Frontal cortex (tissue), 4 donors: Measurements from ENCODE around the gene ASRGL1. TPM values are rescaled to one million over a fixed set of nuclear protein-coding genes. Genes with fewer than 3 reads are reported as not detected.
A peak's percentile ranks its signal among the peaks of the same experiment; 100 is the strongest.

Experiments used
- DNase-seq, 2 donors: peaks; one replicate each; pipeline ENCODE4 v3.0.0; 2012; ENCODE audit warnings: low spot score in 2 of 2
- FAIRE-seq: peaks from 2 replicates; lab custom pipeline; 2012; peaks lifted over from hg19 to GRCh38; lab: Jason Lieb, UNC
- total RNA-seq: library from RNA; depleted of rRNA; stranded (reverse); fragments of >200 nt; gene quantifications from one replicate; pipeline ENCODE4 v1.2.3, GENCODE V29; 2014
- donor health status: control.
- donor health status: control.
- donor health status: control.

Gene ASRGL1
- total RNA-seq, 1 donor from 2014 or later = 33.4 TPM

GRCh38 chr11:62404901-62405300, 67.7 kb downstream of the ASRGL1 start:
- DNase-seq (no peak), FAIRE-seq (no peak)

- DNase-seq (no peak), FAIRE-seq (no peak)
Measured at GRCh38 chr11:62406034-62406433, 68.8 kb downstream of the ASRGL1 start.

DNA sequence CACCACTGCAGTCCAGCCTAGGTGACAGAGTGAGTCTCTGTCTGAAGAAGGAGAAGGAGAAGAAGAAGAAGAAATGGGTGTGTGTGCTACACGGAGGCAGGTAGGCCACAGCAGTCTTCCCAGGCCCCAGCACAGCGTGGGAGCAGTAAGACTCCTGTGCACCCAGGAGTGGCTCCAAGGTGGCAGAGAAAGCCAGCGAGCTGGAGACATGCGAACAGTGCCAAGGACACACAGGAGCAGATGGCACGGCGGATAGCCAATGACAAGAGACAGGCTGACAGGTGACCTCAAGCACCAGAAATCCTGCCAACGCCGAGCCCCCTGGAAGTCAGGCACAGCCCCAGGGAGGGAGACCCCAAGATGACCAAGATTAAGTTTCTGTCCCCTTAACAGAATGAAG, 72.6 kb downstream of the ASRGL1 start:
- no peak for DNase-seq

GRCh38 chr11:62410972-62411371, 73.7 kb downstream of the ASRGL1 start:
- no peak for FAIRE-seq
- no peak for DNase-seq

More for the DNA sequence above, 72.6 kb downstream of the ASRGL1 start:
- no peak for FAIRE-seq

GRCh38 chr11:62411524-62411923, 74.3 kb downstream of the ASRGL1 start:
- FAIRE-seq = no peak
- peak in 1 of 2 donors; percentile 52 for DNase-seq

GRCh38 chr11:62413060-62413696, 75.9 kb downstream of the ASRGL1 start:
- no peak for DNase-seq
- FAIRE-seq = no peak

GRCh38 chr11:62416596-62416995, 79.3 kb downstream of the ASRGL1 start:
- DNase-seq (no peak), FAIRE-seq (no peak)

DNA sequence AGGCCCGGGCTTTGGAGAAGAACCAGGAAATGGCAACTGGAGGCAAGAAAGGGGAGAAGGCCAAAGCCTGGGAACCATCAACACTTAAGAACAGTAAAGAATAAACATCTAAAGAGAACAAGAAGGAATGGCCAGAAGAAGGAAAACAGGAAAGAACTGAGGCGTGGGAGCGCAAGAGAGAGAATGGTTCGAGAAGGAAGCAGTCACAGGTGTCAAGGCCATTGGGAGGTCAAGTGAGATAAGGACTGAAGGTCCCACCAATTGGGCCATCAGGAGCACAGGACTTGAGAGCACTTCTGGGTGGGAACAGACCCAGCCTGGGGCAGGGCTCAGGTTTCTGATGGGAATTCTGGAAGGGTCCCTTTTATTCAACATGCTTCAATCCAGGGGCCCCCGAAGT, 80.9 kb downstream of the ASRGL1 start:
- DNase-seq (no peak), FAIRE-seq (no peak)

GRCh38 chr11:62418733-62419132, 81.5 kb downstream of the ASRGL1 start, which contains the start of gene SCGB1A1:
TSS of gene SCGB1A1 (plus strand) at chr11:62419033. CDS start at chr11:62419096, 63 bp downstream.
- FAIRE-seq (no peak), DNase-seq (no peak)

DNA sequence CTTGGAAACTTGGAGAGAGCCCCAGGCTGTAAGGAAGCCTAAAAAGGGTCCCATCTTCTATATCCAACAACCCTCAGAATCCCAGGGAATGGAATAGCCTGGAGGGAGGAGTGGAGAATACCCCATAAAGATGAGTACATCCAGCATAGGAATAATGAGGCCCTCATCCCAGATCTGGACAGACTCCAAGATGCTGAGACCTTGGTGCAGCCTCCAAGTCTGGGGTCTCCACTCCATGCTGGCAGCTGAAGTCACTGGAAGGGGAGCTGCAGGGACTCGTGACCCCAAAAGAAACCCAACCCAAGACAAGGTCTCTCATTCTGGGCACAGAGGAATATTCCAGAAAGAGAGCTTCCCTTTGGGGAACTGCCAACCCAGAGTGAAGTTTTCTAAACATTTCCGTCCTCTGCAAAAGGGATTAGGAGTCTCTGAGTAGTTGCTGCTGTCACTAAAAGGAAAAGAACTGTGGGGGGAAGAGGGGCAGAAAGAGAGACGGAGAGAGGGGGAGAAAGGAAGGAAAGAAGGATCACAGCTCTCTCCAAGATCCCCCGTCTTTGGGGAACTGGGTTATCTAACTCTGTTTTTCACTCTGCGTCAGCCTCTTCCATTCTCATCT, 82.2 kb downstream of the ASRGL1 start:
- FAIRE-seq (no peak), DNase-seq (no peak)

- DNase-seq (no peak), FAIRE-seq (no peak)
Measured at GRCh38 chr11:62419943-62420342, 82.7 kb downstream of the ASRGL1 start.

GRCh38 chr11:62420882-62421281, 83.6 kb downstream of the ASRGL1 start:
- DNase-seq = no peak
- FAIRE-seq = no peak

DNA sequence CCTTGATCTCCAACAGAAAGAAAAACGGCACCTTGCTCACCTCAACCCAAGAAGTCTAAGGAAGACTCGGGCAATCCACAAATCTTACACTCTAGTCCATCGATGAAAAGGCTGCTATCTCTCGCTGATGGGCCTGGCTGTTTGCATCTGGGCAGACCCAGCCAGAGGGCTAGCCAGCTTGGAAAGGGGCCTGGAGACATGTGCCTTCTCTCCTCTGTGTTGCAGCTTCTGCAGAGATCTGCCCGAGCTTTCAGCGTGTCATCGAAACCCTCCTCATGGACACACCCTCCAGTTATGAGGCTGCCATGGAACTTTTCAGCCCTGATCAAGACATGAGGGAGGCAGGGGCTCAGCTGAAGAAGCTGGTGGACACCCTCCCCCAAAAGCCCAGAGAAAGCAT, 84.7 kb downstream of the ASRGL1 start:
- DNase-seq (no peak), FAIRE-seq (no peak)

DNA sequence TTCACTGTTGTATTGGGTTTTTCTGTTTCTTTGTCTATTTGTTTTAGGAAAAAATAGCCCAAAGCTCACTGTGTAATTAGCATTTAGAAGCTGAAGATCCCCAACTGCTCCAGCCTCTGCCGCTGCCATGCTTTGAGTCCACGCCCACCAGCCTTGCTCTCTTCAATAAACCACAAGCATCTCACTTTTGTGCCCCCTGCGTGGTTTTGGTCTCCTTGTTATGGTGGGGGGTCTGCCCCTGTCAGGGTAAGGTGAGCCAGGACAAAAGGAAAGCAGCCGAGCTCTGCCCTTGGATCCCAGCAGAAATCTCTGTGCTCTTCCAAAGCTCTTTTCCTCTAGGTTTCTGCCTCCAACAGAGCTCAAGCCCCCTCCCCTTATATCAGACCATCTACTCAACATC, 85.8 kb downstream of the ASRGL1 start:
- FAIRE-seq = no peak

GRCh38 chr11:62427630-62428233, 90.5 kb downstream of the ASRGL1 start:
- FAIRE-seq = no peak

More for the DNA sequence above, 85.8 kb downstream of the ASRGL1 start:
- DNase-seq = no peak

GRCh38 chr11:62428871-62429560, 91.8 kb downstream of the ASRGL1 start:
- no peak for FAIRE-seq
- no peak for DNase-seq

More at GRCh38 chr11:62427630-62428233, 90.5 kb downstream of the ASRGL1 start:
- DNase-seq = no peak

DNA sequence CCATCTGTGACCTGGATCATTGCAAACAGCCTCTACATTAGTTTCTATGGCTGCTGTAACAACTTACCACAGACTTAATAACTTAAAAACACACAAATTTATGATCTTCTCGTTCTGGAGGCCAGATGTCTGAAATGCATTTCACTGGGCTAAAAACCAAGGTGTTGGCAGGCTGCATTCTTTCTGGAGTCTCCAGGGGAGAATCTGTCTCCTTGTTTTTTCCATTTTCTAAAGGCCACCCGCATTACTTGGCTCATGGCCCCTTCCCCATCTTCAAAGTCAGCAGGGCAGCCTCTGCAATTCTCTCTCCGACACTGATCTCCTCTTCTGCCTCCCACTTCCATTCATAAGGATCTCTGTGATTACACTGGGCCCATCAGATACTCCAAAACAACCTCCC, 93.2 kb downstream of the ASRGL1 start:
- FAIRE-seq (no peak), DNase-seq (no peak)

DNA sequence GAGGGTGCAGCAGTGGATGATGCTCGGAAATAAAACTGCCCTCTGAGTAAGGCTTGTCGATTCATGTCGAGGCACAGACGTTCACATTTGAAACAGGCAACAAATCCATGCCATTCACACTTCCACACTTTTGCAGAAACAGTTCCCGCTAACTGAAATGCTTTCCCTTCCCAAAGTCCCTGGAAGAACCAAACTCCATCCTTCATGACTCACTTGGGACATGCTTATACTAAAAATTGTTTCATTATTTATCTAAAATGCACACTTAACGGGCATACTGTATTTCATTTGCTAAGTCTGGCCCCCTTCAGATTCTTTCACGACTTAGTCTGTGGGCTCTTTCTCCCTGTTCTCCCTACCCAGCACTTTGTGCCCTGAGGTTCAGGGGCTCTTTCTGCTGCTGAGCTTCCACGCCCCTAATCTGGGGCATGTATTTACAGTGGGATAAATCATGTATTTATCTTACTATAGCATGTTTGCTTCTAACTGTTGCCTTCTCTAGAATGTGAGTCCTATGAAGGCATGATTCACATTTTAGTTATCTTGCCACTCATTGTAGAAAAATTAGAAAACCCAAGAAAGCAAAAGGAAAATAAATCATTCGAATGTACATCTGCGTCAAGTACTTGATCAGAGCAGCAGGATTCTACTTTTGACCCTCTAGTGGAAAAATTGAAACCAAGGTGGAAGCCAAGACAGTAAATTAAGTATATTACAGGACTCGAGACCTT, 94.1 kb downstream of the ASRGL1 start:
- DNase-seq (no peak), FAIRE-seq (no peak)

DNA sequence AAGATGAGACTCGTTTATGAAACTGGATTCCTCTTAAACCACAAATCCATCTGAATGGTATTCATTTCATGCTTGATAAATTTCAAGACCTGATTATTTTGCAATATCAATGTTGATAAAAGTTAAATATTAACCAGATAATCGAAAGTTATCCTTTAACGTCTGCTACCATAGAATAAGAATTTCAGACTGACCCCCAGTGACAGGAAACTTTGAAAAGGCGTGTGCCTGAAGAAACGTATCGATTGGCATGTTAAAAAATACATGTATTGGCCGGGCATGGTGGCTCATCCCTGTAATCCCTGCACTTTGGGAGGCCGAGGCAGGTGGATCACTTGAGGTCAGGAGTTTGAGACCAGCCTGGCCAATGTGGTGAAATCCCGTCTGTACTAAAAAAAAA, 95.4 kb downstream of the ASRGL1 start:
- DNase-seq (no peak), FAIRE-seq (no peak)
